ENCODE results near the gene HAP1.

DNA sequence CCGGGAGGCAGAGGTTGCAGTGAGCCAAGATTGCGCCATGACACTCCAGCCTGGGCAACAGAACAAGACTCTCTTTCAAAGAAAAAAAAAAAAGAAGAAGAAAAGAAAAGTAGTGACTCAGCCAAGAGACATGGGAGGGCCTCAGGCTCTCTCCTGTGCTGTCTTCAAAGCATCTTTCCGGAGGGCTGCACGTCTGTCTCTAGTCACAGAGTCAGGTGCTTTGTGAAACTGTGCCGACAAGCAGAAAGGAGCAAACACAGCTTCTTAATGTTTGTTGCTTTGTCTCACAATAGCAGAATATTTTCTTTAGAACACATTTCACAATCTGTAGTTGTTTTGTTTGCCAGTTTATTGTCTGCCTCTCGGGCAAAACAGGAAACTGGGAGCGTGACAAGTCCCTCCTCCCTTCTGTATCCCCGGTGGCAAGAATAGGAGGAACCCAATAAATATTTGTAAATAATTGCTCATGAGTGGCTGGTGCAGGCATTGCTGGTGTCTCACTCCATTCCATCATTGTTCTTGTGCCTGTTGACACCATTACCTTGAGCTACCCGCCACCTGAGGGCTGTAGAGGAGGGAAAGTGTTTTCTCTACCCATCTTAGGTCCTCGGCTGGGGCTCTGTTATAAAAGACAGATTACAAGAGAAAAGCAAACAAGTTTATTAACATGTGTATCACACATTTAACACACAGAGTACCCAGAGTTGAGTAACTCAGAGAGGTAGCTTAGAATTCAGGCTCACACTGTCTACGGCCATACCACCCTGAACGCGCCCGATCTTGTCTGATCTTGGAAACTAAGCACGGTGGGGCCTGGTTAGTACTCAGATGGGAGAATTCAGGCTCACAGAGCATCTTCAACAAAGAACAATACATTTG, 16.8 kb downstream of the HAP1 start:
- no peak for TF ChIP-seq POLR2A (IDR thresholded peaks at IDR 0.05; ENCODE audit: low read depth, low read length)
- no peak for TF ChIP-seq POLR2AphosphoS5 (IDR thresholded peaks at IDR 0.05; ENCODE audit: low read depth, low read length)
- no peak for TF ChIP-seq TAF1 (IDR thresholded peaks at IDR 0.05; ENCODE audit: borderline replicate concordance, low read depth, low read length)
